HEK293 (cell line): ENCODE data around the gene FHIT.

Experiments
- TRIM28 ChIP-seq: IDR thresholded peaks from 2 replicates; pipeline ENCODE4 v1.6.1; 2011; ENCODE audit warnings: low read length, control low read depth, borderline replicate concordance
- ZBTB21 ChIP-seq: fragments of 450-650 bp; formaldehyde crosslinking; IDR thresholded peaks from 2 replicates; pipeline ENCODE4 v1.5.1; 2017; ENCODE audit warnings: missing biosample characterization, missing genetic modification characterization
- ZFP41 ChIP-seq: fragments of 450-650 bp; formaldehyde crosslinking; IDR thresholded peaks from 2 replicates; pipeline ENCODE4 v1.5.1; 2016; ENCODE audit warnings: missing biosample characterization, missing genetic modification characterization, borderline replicate concordance
- TF ChIP-seq, protein P1 (sequence below): fragments of 450-650 bp; formaldehyde crosslinking; IDR thresholded peaks from 2 replicates; pipeline ENCODE4 v1.5.1; 2016; ENCODE audit warnings: missing biosample characterization, missing genetic modification characterization

DNA sequence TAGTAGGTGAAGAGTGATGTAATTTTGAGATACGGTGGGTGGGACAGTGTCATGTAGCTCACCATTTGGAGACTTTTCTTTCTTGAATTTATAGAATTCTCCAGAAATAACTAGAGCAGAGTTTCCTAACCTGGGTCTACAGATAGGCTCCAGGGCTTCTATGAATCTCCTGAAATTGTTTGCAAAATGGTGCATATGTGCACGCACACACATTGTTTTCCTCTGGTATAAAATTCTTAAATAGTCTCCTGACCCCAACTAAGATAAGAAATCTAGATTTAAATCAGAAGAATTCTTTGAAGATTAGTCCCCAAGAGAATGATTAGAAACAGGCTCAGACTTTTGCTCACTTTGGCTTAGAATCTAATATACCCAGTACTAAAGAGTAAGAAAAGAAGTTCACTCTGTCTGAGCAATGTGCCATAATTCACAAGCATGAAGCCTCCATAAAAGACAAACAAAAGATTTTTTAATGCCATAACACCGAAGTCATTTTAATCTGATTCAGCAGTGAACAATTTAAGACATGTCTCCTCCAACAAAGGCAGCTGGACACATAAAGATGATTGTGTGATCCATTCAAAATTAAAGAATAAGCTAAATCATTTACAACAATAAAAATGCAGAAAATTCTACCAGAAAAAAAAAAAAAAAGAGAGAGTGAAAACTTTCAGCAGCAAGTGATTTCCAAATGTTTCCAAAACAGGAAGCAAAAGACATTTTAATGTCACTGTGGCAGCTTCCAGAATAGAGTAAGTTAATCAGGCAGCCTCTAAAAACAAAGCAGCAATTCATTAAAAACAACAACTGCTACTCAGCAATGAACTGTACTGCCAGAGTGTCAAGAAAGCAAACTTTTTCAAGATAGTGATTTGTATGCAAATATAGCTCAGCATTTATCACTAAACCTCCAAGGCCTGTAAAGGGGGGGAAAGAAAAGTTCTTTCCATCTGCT lies 1225.9 kb downstream of the FHIT start:
- TF ChIP-seq ZFP41 (no peak), TRIM28 (no peak), ZBTB21 (tag by site-specific recombination) (no peak)
- TF ChIP-seq, protein P1, sequence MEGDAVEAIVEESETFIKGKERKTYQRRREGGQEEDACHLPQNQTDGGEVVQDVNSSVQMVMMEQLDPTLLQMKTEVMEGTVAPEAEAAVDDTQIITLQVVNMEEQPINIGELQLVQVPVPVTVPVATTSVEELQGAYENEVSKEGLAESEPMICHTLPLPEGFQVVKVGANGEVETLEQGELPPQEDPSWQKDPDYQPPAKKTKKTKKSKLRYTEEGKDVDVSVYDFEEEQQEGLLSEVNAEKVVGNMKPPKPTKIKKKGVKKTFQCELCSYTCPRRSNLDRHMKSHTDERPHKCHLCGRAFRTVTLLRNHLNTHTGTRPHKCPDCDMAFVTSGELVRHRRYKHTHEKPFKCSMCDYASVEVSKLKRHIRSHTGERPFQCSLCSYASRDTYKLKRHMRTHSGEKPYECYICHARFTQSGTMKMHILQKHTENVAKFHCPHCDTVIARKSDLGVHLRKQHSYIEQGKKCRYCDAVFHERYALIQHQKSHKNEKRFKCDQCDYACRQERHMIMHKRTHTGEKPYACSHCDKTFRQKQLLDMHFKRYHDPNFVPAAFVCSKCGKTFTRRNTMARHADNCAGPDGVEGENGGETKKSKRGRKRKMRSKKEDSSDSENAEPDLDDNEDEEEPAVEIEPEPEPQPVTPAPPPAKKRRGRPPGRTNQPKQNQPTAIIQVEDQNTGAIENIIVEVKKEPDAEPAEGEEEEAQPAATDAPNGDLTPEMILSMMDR (tag by site-specific recombination) = no peak
